Measurements from ENCODE around the gene GKAP1. TPM values are rescaled to one million over a fixed set of nuclear protein-coding genes. Genes with fewer than 3 reads are reported as not detected.
"Not testable (repeated sequence)": the region's sequence is repeated elsewhere in the genome, so short reads cannot be mapped to it uniquely, and the experiment has no call there.

Gene GKAP1
- total RNA-seq, 1 donor from 2014 or later: 2.0 TPM

DNA sequence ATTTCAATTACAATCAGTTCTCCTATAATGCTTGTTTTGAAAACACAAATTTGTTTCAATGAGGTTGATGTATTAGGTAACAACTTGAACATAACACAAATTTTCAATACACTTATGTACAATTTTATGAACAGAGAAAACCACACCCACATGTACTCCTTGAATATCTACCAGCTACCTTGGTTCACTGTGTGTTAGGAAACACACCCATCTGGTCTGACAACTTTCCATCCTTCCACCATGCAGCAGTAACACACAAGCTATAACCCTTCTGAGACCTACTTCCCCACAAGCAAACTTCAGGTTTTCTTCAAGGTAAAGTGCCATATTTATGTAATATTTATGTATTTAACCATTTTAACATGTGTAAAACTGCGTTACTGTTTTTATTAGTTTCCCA lies 73.4 kb downstream of the GKAP1 start:
- Mint-ChIP-seq H3K27ac (ENCODE audit: unreplicated experiment) (no peak overlapping the region), H3K36me3 (ENCODE audit: unreplicated experiment) (no peaks in the 10 kb centered on the region), H3K9me3 (ENCODE audit: unreplicated experiment) (no peaks in the 10 kb centered on the region), H3K4me1 (ENCODE audit: unreplicated experiment) (no peaks in the 10 kb centered on the region), H3K4me3 (ENCODE audit: unreplicated experiment) (no peak overlapping the region), H3K27me3 (ENCODE audit: unreplicated experiment) (no peaks in the 10 kb centered on the region)
- TF ChIP-seq, protein P1, sequence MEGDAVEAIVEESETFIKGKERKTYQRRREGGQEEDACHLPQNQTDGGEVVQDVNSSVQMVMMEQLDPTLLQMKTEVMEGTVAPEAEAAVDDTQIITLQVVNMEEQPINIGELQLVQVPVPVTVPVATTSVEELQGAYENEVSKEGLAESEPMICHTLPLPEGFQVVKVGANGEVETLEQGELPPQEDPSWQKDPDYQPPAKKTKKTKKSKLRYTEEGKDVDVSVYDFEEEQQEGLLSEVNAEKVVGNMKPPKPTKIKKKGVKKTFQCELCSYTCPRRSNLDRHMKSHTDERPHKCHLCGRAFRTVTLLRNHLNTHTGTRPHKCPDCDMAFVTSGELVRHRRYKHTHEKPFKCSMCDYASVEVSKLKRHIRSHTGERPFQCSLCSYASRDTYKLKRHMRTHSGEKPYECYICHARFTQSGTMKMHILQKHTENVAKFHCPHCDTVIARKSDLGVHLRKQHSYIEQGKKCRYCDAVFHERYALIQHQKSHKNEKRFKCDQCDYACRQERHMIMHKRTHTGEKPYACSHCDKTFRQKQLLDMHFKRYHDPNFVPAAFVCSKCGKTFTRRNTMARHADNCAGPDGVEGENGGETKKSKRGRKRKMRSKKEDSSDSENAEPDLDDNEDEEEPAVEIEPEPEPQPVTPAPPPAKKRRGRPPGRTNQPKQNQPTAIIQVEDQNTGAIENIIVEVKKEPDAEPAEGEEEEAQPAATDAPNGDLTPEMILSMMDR (IDR thresholded peaks at IDR 0.05): no peak
- DNase-seq (ENCODE audit: extremely low spot score, unreplicated experiment): no peak

DNA sequence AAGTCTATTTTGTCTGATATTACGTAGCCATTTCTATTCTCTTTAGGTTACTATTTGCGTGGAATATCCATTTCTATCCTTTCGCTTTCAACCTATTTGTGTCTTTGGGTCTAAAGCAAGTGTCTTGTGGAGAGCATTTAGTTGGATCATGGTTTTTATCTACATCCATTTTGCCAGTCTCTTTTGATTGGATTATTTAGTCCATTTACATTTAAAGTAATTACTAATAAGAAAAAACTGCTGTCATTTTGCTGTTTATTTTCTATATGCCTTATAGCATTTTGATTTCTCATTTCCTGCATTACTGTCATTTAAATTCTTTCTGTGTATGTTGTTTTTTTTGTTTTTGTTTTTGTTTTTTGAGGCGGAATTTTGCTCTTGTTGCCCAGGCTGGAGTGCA lies 83.8 kb downstream of the GKAP1 start:
- DNase-seq (ENCODE audit: extremely low spot score, unreplicated experiment): no peak
- Mint-ChIP-seq H3K27me3 (ENCODE audit: unreplicated experiment) (peaks cover 40% of the 10 kb centered on the region), H3K4me1 (ENCODE audit: unreplicated experiment) (no peaks in the 10 kb centered on the region), H3K27ac (ENCODE audit: unreplicated experiment) (no peak overlapping the region), H3K4me3 (ENCODE audit: unreplicated experiment) (no peak overlapping the region), H3K36me3 (ENCODE audit: unreplicated experiment) (no peaks in the 10 kb centered on the region), H3K9me3 (ENCODE audit: unreplicated experiment) (peaks cover 6% of the 10 kb centered on the region)
- TF ChIP-seq, protein P1 (IDR thresholded peaks at IDR 0.05): no peak

DNA sequence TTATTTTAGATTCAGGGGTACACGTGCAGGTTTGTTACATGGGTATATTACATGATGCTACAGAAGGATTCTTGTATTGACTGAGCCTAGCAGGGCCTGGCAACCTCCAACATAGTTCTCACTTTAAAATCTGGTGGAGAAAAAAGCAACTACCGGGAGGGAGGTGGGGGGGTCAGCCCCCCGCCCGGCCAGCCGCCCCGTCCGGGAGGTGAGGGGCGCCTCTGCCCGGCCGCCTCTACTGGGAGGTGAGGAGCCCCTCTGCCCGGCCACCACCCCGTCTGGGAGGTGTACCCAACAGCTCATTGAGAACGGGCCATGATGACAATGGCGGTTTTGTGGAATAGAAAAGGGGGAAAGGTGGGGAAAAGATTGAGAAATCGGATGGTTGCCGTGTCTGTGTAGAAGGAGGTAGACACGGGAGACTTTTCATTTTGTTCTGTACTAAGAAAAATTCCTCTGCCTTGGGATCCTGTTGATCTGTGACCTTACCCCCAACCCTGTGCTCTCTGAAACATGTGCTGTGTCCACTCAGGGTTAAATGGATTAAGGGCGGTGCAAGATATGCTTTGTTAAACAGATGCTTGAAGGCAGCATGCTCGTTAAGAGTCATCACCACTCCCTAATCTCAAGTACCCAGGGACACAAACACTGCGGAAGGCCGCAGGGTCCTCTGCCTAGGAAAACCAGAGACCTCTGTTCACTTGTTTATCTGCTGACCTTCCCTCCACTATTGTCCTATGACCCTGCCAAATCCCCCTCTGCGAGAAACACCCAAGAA lies 88.8 kb downstream of the GKAP1 start:
- H3K4me3 Mint-ChIP-seq (ENCODE audit: unreplicated experiment): not testable (repeated sequence)

DNA sequence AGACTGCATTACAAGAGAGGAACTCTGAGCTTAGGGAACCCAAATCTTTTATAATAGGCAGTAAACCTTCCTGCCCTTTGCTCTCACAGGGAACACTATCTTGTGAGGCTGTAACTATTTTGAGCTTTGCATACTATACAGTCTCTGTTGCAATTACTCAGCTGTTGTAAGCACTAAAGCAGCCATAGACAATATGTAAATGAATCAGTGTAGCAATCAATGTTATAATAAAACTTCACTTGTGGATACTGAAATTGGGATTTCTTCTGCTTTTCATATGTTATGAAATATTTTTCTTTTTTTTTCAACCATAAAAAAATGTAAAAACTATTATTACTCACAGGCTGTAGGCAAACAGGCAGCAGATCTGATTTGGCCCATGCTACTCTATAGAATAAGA lies 93.1 kb downstream of the GKAP1 start:
- Mint-ChIP-seq H3K4me3 (ENCODE audit: unreplicated experiment) (no peak overlapping the region), H3K27ac (ENCODE audit: unreplicated experiment) (no peak overlapping the region), H3K9me3 (ENCODE audit: unreplicated experiment) (no peaks in the 10 kb centered on the region), H3K4me1 (ENCODE audit: unreplicated experiment) (no peaks in the 10 kb centered on the region), H3K36me3 (ENCODE audit: unreplicated experiment) (no peaks in the 10 kb centered on the region), H3K27me3 (ENCODE audit: unreplicated experiment) (peaks cover 13% of the 10 kb centered on the region)
- TF ChIP-seq, protein P1 (IDR thresholded peaks at IDR 0.05): no peak
- DNase-seq (ENCODE audit: extremely low spot score, unreplicated experiment): no peak

More for the DNA sequence above, 88.8 kb downstream of the GKAP1 start:
- not testable (repeated sequence) for H3K4me1 Mint-ChIP-seq (ENCODE audit: unreplicated experiment); DNase-seq (ENCODE audit: extremely low spot score, unreplicated experiment); H3K9me3 Mint-ChIP-seq (ENCODE audit: unreplicated experiment); H3K27ac Mint-ChIP-seq (ENCODE audit: unreplicated experiment); H3K36me3 Mint-ChIP-seq (ENCODE audit: unreplicated experiment)
- peaks cover 25% of the 10 kb centered on the region for H3K27me3 Mint-ChIP-seq (ENCODE audit: unreplicated experiment)

DNA sequence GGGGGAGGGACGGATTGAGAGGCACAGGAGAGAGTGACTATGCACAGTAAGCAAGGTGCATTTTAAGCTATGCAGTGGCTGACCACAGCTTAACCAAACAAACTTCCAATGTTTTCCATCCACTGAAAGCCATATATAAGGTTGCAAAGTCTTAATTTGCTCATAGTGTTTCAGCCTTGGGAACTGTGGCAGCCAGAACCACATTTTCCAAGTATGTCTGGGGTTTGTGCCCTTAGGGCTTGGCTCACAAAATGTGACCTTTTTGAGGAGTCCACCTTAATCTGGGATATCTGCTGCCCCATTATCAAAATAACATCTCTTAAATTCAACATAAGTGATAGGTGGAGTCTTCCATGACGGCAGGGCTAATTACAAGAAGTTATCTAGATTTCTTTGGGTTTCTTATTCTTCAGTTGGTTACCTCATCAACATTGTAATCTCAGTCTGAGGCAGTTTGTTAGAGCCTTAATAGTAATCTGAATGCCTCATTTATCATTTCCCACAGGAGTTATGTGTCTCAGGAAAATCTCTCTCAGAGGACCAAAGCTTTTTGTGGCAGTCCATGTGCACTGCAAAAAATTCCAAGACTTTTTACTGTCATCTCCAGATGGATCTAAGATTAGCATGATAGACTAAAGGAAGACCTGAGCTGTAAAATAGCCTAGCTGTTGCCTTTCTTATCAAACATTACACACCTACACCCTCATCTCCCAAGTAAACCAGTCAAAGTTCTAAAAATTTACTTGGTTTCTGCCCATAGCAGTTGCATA lies 94.7 kb downstream of the GKAP1 start:
- H3K9me3 Mint-ChIP-seq (ENCODE audit: unreplicated experiment): no peaks in the 10 kb centered on the region
- TF ChIP-seq, protein P1 (IDR thresholded peaks at IDR 0.05): no peak
- peaks cover 13% of the 10 kb centered on the region for H3K27me3 Mint-ChIP-seq (ENCODE audit: unreplicated experiment)
- H3K4me1 Mint-ChIP-seq (ENCODE audit: unreplicated experiment): no peaks in the 10 kb centered on the region
- no peak overlapping the region for H3K4me3 Mint-ChIP-seq (ENCODE audit: unreplicated experiment)
- DNase-seq (ENCODE audit: extremely low spot score, unreplicated experiment): no peak
- H3K36me3 Mint-ChIP-seq (ENCODE audit: unreplicated experiment): no peaks in the 10 kb centered on the region
- no peak overlapping the region for H3K27ac Mint-ChIP-seq (ENCODE audit: unreplicated experiment)

Measured in osteocyte (in vitro differentiated cells).